Lung microvascular endothelial cell (primary cell): ENCODE results near the gene MMS22L. TPM values are rescaled to one million over a fixed set of nuclear protein-coding genes. Genes with fewer than 3 reads are reported as not detected.

Source experiments
- DNase-seq, 2 donors: peaks; one replicate each; pipeline versions ENCODE4 v3.0.0 to v3.0.0-alpha.2; 2010; ENCODE audit warnings: low read depth in 2 of 2
- total RNA-seq: library from RNA; depleted of rRNA; stranded (reverse); fragments of >200 nt; gene quantifications from 2 replicates; pipeline ENCODE4 v1.2.1, GENCODE V29; 2014

MMS22L gene
- total RNA-seq, 1 donor from 2014 or later = 3.4 TPM

- no peak for DNase-seq
These were observed 188.6 kb downstream of the MMS22L start for GRCh38 chr6:97094376-97094775.

- DNase-seq = no peak
These were observed 190.2 kb downstream of the MMS22L start for GRCh38 chr6:97092673-97093305.
